ENCODE results near the gene ATXN1. TPM values are rescaled to one million over a fixed set of nuclear protein-coding genes. Genes with fewer than 3 reads are reported as not detected.
"Not testable (repeated sequence)": the region's sequence is repeated elsewhere in the genome, so short reads cannot be mapped to it uniquely, and the experiment has no call there.

ATXN1 gene
- polyA plus RNA-seq, 3 donors, result 17.7 to 21.1 (median 20.5) TPM

- no peak for DNase-seq
These were observed 347.1 kb downstream of the ATXN1 start for GRCh38 chr6:16414205-16414604.

GRCh38 chr6:16413399-16413798 is 347.9 kb downstream of the ATXN1 start:
- DNase-seq, result no peak

- DNase-seq, result no peak
These were observed 348.3 kb downstream of the ATXN1 start for GRCh38 chr6:16412982-16413381.

GRCh38 chr6:16412171-16412570 is 349.1 kb downstream of the ATXN1 start:
- DNase-seq, result no peak

- DNase-seq, result peak; percentile 58
These were observed 351.5 kb downstream of the ATXN1 start for GRCh38 chr6:16409531-16410441.

DNA sequence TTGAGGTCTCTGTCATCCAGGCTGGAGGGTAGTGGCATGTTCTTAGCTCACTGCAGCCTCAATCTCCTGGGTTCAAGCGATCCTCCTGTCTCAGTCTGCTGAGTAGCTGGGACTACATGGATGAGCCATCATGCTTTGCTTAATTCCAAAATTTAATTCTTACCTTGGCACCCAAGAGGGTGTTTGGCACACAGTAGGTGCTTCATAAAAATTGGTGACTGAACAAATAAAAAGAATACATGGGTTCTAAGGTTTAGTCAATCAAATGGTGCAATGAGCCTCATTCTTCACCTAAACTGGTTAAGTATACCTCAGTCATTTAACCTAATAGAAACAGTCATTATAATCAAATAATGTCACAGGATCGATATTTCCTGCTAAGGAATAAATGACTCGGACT is 352.5 kb downstream of the ATXN1 start:
- no peak for DNase-seq

GRCh38 chr6:16406966-16407365 is 354.3 kb downstream of the ATXN1 start:
- no peak for DNase-seq

DNA sequence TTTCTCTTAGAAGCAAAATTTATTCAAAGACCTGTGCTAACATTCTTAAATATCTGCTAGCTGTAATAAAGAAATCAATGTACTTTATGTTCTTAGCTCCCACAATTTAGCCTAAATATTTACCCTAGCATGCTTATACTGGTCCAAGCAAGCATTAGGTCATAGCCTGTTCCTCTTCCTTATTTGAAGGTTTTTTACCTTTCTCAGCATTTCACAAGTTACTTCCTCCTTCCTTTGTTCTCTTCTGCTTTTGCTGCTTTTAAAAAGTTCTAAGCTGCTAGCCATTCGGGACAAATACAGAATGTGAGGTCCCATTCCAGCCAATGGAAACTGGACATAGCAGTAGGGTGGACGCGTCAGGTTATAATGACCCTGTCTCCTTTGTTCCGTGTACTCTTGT is 354.7 kb downstream of the ATXN1 start:
- DNase-seq, result not testable (repeated sequence)

DNA sequence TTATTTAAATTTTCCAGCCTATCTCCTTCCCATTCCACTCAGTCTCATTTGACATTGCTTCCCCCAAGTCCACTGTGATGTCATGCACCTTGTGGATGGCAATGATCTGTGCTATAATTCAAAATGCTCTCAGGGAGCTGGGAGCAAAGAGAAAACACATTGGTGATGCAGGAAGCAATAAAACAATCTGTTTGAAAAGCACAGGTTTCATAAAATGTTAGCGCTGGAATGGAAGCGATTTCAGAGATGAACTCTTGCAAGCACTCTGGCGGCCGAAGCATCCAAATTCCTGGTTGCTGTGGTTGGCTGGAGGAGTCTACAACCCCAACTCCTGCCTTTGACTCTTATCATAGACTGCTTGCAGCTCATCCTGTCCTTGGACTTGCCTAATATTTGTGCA is 355.9 kb downstream of the ATXN1 start:
- no peak for DNase-seq

- DNase-seq, result no peak
These were observed 356.8 kb downstream of the ATXN1 start for GRCh38 chr6:16404456-16404855.

DNA sequence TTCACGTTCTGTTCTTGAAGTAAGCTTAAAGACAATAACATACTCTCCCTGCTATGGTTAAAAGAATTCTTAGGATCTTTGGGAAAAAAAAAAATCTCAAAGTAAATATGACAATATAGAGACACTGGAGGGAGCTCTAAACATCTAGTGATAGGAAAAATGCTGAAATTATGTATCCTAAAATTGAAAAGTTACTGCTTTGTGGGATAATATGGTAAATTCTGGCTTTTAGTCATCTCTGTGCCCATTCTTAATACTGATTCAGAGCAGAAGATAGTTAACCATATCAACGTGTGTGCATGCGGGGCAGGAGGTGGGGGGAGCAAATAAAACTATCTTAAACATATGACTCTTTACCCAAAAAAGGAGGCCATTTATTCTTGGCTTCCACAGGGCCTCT is 357.4 kb downstream of the ATXN1 start:
- DNase-seq, result no peak

- no peak for DNase-seq
These were observed 358.7 kb downstream of the ATXN1 start for GRCh38 chr6:16402581-16402900.

DNA sequence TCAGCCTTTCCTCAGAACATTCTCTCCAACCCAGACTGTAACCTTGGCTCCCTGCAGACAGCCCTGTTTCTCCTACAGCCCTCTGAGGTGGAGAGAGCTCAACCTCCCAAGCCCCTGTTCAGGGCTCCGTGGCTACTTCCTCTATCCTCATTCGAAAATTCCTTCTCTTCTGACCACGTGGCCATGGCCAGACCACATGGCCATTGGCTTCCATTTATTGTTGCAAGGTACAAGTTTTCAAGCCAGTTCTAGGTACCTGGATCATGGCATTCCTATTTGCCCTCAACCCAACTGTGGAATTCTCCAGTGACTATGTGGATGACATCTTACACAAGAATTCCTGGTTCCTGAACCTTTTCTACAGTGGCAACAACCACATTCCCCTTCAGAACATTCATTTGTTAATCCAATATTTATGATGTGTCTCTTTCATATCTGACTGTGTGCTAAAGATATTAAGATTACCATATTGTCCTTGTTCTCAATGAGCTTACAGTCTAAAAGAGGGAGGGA is 361.0 kb downstream of the ATXN1 start:
- no peak for DNase-seq

DNA sequence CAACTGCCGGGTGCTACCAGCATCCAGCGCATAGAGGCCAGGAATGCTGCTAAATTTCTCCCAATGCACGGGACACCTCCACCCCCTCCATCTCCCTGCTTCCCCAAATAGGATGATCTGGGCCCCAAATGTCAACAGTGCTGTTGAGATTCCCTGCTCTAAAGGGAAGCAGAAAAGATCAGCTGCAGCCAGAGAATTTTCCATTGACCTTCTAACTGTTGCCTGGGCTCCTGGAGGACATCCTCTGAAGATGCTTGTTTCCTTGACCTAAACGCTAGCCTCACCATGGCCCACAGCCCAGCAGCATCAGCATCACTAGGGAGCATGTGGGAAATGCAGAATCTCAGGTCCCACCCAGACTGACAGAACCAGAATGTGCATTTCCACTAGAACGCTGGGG is 361.6 kb downstream of the ATXN1 start:
- no peak for DNase-seq

DNA sequence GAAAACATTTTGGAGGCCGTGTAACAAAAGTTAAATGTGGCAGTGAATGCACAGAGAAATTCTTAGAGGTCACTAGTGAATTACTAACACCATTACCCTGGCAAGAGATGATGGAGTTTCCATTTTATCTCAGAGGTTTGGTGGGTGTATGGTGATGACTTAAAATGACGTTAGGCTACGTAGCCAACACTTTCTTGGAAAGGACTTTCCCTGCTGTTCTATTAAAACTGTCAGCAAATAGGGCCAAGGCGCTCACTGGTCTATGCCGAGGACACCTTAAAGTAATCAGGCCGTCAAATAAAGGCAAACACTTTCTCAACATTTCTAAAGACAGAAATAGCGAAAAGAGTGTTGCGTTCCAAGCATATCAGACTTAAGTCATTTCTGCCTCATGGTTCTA is 362.1 kb downstream of the ATXN1 start:
- DNase-seq, result no peak

- DNase-seq, result peak; percentile 36
These were observed 362.7 kb downstream of the ATXN1 start for GRCh38 chr6:16398587-16398986.

DNA sequence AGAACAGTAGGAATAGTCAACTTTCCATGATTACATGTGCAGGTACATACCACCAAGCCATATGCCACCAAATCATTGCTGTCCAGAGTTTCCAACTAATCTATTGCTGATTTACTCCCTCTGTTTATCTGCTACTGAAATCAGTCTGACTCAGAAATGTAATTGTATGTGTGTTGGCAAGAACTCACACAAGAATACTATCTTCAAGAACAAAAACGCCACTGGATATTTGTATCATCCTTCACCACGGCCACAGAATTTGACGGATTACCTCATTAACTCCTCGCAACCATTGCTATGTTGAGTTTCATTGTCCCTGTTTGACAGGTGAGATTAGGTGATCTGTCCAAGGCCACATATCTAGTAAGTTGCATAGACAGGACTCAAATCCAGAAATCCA is 363.6 kb downstream of the ATXN1 start:
- DNase-seq, result no peak

DNA sequence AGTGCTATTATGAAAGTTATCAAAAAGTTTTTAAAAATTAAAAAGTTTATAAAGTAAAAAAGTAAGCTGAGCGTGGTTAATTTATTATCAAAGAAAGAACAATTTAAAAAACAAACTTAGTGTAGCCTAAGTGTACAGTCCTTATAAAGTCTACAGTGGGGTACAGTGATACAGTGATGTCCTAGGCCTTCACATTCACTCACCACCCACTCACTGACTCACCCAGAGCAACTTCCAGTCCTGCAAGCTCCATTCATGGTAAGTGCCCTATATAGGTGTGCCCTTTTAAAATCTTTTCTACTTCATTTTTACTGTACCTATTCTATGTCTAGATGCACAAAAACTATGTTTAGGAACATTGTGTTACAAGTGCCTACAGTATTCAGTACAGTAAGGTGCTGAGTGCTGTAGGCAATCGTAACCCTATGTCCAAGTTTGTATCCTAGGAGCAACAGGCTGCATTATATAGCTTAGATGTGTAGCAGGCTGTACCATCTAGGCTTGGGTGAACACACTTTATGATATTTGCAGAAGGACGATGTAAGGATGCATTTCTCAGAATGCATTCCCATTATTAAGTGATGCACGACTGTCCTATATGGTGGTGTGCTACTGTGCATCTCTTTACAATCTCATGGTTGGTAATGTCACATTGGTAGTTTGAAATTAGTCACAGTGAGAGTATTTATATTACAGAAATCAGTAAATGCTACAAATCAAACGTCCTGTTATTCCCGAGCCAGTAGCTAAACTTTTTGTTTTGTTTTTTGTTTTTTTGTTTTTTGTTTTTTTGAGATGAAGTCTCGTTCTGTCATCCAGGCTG is 364.6 kb downstream of the ATXN1 start:
- no peak for DNase-seq

DNA sequence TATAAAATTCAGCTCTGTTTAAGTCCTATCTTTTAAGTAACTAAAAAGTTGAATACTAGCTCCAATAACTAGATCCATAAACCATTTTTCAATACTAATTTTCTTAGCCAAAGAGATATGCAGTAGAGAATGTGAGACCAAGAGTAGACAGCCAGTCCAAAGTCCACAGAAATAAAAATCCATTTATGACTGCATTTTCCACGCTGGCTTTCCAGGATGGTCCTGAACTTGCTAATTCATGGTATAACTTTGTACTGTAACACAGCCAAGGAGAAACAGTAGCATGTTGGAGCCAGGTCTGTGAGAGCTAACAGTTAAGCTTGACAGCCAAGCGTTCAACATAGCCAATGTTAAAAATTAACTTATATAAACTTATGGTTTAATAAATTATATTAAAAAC is 366.6 kb downstream of the ATXN1 start:
- DNase-seq, result no peak

- no peak for DNase-seq
These were observed 367.9 kb downstream of the ATXN1 start for GRCh38 chr6:16393326-16393725.

- no peak for DNase-seq
These were observed 369.2 kb downstream of the ATXN1 start for GRCh38 chr6:16392010-16392409.

DNA sequence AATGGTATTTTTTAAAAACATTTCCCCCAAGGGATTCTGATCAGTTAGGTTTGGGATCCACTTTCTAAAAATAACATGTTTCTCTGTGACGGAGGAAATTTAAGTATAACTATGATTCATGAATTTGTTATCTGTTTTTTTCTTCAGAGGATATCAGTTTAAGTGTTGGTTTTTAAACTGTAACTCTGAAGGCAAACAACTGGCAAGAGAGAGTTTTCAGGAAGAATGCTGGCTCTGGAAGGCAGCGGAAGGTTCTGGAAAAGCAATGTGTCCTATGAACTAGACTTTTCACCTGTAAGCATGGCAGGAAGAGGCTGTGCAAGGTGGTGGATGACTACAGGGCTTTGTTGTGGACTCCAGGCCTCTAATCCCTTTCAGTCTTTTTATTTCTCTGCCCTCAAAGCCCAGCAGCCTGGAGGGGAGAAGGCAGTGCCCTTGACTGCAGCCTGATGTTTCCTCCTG is 369.8 kb downstream of the ATXN1 start:
- DNase-seq, result no peak

DNA sequence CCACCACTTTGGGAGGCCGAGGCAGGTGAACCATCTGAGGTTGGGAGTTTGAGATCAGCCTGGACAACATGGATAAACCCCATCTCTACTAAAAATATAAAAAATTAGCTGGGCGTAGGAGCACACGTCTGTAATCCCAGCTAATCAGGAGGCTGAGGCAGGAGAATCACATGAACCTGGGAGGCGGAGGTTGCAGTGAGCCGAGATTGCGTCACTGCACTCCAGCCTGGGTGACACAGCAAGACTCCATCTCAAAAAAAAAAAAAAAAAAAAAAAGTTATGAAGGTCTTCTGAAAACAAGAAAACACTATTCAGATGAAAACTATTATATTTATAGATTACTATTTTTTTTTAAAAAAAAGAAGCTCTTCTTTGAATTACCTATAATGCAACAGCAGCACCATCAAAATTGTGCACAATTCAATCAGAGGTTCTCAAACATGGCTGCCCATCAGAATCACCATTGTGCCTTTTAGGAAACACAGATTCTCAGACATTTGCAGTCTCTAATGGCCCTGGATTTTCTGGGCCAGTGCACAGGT is 370.3 kb downstream of the ATXN1 start:
- DNase-seq, result not testable (repeated sequence)
